Left lung (tissue), 10 donors: Measurements from ENCODE around the gene ENTPD8. TPM values are rescaled to one million over a fixed set of nuclear protein-coding genes. Genes with fewer than 3 reads are reported as not detected.
A peak's percentile ranks its signal among the peaks of the same experiment; 100 is the strongest.

Source experiments
- ATAC-seq: fragments of 200-7000 bp; cut with Tn5 transposase; one replicate; pipeline ENCODE4 v1.9.1; 2020; ENCODE audit warnings: moderate library complexity
- DNase-seq, 4 donors: peaks; one replicate each; pipeline ENCODE4 v3.0.0-alpha.2; 2013 to 2020
- H3K27ac ChIP-seq, 2 donors: fragments of 200-600 bp; sonication (generic) in 1 of 2; one replicate each; pipeline versions ENCODE4 v1.5.0 to v1.8.0; 2020 to 2021
- H3K27me3 ChIP-seq, 2 donors: fragments of 200-600 bp; sonication (generic) in 1 of 2; one replicate each; pipeline versions ENCODE4 v1.5.0 to v1.8.0; 2020 to 2021
- H3K36me3 ChIP-seq, 2 donors: fragments of 200-600 bp; sonication (generic) in 1 of 2; one replicate each; pipeline versions ENCODE4 v1.5.0 to v1.8.0; 2020 to 2021
- H3K4me1 ChIP-seq, 2 donors: fragments of 200-600 bp; one replicate each; pipeline ENCODE4 v1.8.0; 2021
- H3K4me3 ChIP-seq, 2 donors: fragments of 200-600 bp; sonication (generic) in 1 of 2; one replicate each; pipeline versions ENCODE4 v1.5.0 to v1.8.0; 2020 to 2021; ENCODE audit warnings: mild to moderate bottlenecking in 1 of 2
- H3K9me3 ChIP-seq, 2 donors: fragments of 200-600 bp; sonication (generic) in 1 of 2; one replicate each; pipeline versions ENCODE4 v1.5.0 to v1.8.0; 2020 to 2021
- intact Hi-C, 2 donors: fragments of 100-400 bp; cut with DNase I; formaldehyde crosslinking; loops; one replicate each; pipeline versions ENCODE4 v1.11.2 to v1.14.2; 2022
- polyA plus RNA-seq, 6 donors: library from polyadenylated mRNA; unstranded; fragments of 120-200 nt; gene quantifications; one replicate each; pipeline ENCODE4 v1.2.1, GENCODE V29; 2013; ENCODE audit not compliant: insufficient read length in 6 of 6
- total RNA-seq, 2 donors: library from RNA; stranded (reverse); fragmentation: NEBNext Ultra II Directional; extraction: Animal tissue kit (Norgen Biotek cat#: 25700); gene quantifications; one replicate each; pipeline ENCODE4 v1.2.1, GENCODE V29; 2021
- TF ChIP-seq, protein P1 (sequence below), 2 donors: fragments of 200-600 bp; sonication (generic) in 1 of 2; IDR thresholded peaks; one replicate each; pipeline versions ENCODE4 v1.5.0 to v1.8.0; 2021; ENCODE audit warnings: antibody characterized with exemption in 2 of 2
- donor health status: DM: no; HTN: yes; CAD: no.
- donor health status: DM: no; HTN: no; CAD: no.

The ENTPD8 gene
- total and polyA plus RNA-seq, 8 donors: 0.15 to 0.68 (median 0.40) TPM; not detected in 1

GRCh38 chr9:137431416-137431931, 9.7 kb downstream of the ENTPD8 start:
- Histone ChIP-seq H3K27me3 (no peaks in the 10 kb centered on the region), H3K9me3 (no peaks in the 10 kb centered on the region), H3K36me3 (no peaks in the 10 kb centered on the region), H3K4me1 (peaks cover 0 to under 1% of the 10 kb centered on the region in 2 donors), H3K27ac (no peak overlapping the region), H3K4me3 (no peak overlapping the region)
- peak in 1 of 4 donors; percentile 75 for DNase-seq
- intact Hi-C loops: no loop called here
- no peak for ATAC-seq
- TF ChIP-seq, protein P1, sequence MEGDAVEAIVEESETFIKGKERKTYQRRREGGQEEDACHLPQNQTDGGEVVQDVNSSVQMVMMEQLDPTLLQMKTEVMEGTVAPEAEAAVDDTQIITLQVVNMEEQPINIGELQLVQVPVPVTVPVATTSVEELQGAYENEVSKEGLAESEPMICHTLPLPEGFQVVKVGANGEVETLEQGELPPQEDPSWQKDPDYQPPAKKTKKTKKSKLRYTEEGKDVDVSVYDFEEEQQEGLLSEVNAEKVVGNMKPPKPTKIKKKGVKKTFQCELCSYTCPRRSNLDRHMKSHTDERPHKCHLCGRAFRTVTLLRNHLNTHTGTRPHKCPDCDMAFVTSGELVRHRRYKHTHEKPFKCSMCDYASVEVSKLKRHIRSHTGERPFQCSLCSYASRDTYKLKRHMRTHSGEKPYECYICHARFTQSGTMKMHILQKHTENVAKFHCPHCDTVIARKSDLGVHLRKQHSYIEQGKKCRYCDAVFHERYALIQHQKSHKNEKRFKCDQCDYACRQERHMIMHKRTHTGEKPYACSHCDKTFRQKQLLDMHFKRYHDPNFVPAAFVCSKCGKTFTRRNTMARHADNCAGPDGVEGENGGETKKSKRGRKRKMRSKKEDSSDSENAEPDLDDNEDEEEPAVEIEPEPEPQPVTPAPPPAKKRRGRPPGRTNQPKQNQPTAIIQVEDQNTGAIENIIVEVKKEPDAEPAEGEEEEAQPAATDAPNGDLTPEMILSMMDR (IDR thresholded peaks at IDR 0.05): no peak

- DNase-seq: peak in 1 of 4 donors; percentile 58
- H3K4me1 ChIP-seq: no peaks in the 10 kb centered on the region
- no peaks in the 10 kb centered on the region for H3K27me3 ChIP-seq
- TF ChIP-seq, protein P1 (IDR thresholded peaks at IDR 0.05): no peak
- no peaks in the 10 kb centered on the region for H3K36me3 ChIP-seq
- H3K4me3 ChIP-seq: no peak overlapping the region
- H3K9me3 ChIP-seq: no peaks in the 10 kb centered on the region
- intact Hi-C loops: no loop called here
- no peak overlapping the region for H3K27ac ChIP-seq
- ATAC-seq: no peak
These were observed 10.3 kb downstream of the ENTPD8 start for GRCh38 chr9:137430723-137431415.

DNA sequence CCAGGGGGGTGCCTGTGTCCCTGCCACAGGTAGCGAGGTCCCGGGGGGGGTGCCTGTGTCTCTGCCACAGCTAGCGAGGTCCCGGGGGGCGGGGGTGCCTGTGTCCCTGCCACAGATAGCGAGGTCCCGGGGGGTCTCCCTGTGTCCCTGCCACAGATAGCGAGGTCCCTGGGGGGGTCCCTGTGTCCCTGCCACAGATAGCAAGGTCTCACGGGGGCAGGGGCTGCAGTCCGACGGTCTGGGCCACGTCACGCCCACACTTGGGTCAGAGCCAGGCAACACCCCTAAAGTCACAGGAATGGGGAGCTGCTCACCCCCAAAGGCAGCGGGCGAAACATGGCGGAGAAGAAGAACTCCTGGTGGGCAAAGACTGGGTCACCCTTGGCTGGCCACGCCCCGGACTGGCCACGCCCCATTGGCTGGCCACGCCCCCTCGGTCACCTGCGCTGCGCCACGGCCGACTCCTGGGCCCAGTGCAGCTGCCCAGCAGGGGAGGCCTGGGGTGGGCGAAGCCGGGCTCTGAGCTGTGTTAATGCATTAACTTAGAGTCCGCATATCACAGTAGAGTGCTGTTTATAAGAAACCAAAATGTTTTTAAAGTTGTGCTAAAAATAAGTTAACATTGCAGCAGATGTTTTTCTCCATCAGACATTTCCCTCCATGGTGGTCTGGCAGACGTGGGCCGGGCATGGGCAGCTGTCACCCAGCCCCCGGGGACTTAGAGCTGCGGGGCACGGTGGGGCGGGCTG, 11.0 kb downstream of the ENTPD8 start:
- no peaks in the 10 kb centered on the region for H3K9me3 ChIP-seq
- H3K4me1 ChIP-seq: no peaks in the 10 kb centered on the region
- no peaks in the 10 kb centered on the region for H3K27me3 ChIP-seq
- H3K4me3 ChIP-seq: no peak overlapping the region
- DNase-seq (peak in 1 of 4 donors; percentile 61), ATAC-seq (no peak)
- H3K36me3 ChIP-seq: no peaks in the 10 kb centered on the region
- intact Hi-C loops: no loop called here
- H3K27ac ChIP-seq: no peak overlapping the region
- TF ChIP-seq, protein P1 (IDR thresholded peaks at IDR 0.05): no peak

DNA sequence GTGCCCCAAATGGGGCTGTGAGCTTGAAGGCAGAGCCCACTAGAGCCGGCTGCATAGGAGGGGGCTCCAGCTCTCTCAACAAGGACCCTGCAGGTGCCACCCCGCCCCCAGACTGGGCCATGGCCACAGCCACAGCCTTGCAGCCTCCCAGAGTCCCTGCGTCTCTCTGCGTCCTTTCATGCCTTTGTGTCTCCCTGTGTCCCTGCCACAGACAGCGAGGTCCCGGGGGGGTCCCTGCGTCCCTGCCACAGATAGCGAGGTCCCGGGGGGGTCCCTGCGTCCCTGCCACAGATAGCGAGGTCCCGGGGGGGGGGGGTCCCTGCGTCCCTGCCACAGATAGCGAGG, 11.6 kb downstream of the ENTPD8 start:
- peak in 1 of 4 donors; percentile 56 for DNase-seq
- Histone ChIP-seq H3K9me3 (no peaks in the 10 kb centered on the region), H3K36me3 (no peaks in the 10 kb centered on the region), H3K4me1 (peaks cover 0 to 3% of the 10 kb centered on the region in 2 donors), H3K27ac (no peak overlapping the region), H3K4me3 (no peak overlapping the region), H3K27me3 (no peaks in the 10 kb centered on the region)
- intact Hi-C loops: no loop called here
- no peak for ATAC-seq
- TF ChIP-seq, protein P1 (IDR thresholded peaks at IDR 0.05): no peak

GRCh38 chr9:137428841-137429545, 12.2 kb downstream of the ENTPD8 start:
- Histone ChIP-seq H3K4me3 (no peak overlapping the region), H3K27me3 (no peaks in the 10 kb centered on the region), H3K27ac (no peak overlapping the region), H3K36me3 (no peaks in the 10 kb centered on the region), H3K9me3 (no peaks in the 10 kb centered on the region), H3K4me1 (peaks cover 0 to 8% of the 10 kb centered on the region in 2 donors)
- no peak for ATAC-seq
- peak in 1 of 4 donors; percentile 71 for DNase-seq
- TF ChIP-seq, protein P1 (IDR thresholded peaks at IDR 0.05): no peak
- intact Hi-C loops: no loop called here
